Adrenal gland (tissue), 12 donors: ENCODE measurements around the gene IL1RAPL1. TPM values are rescaled to one million over a fixed set of nuclear protein-coding genes. Genes with fewer than 3 reads are reported as not detected.

Experiments
- DNase-seq, 7 donors: peaks; one replicate each; pipeline ENCODE4 v3.0.0-alpha.2; 2019 to 2020
- H3K27ac ChIP-seq, 5 donors: fragments of 200-600 bp; sonication (generic) in 4 of 5; 1 replicate in 3 of 5; 2 replicates in 2 of 5; pipeline versions ENCODE4 v1.5.1 to v1.8.0; 2016 to 2020; ENCODE audit warnings: mild to moderate bottlenecking in 1 of 5
- H3K27me3 ChIP-seq: fragments of 200-600 bp; 2 replicates; pipeline ENCODE4 v1.8.0; 2021
- H3K36me3 ChIP-seq, 2 donors: fragments of 200-600 bp; replicated peaks in 1 of 2; 1 replicate in 1 of 2; 2 replicates in 1 of 2; pipeline versions ENCODE4 v1.5.1 to v1.8.0; 2018 to 2022
- H3K4me1 ChIP-seq, 2 donors: fragments of 200-600 bp; replicated peaks in 1 of 2; 1 replicate in 1 of 2; 2 replicates in 1 of 2; pipeline versions ENCODE4 v1.5.1 to v1.8.0; 2018 to 2021
- H3K4me3 ChIP-seq, 4 donors: fragments of 200-600 bp; sonication (generic) in 3 of 4; one replicate each; pipeline ENCODE4 v1.5.1; 2016 to 2018
- H3K9me3 ChIP-seq, 3 donors: fragments of 200-600 bp; sonication (generic) in 1 of 3; replicated peaks in 1 of 3; 1 replicate in 2 of 3; 2 replicates in 1 of 3; pipeline versions ENCODE4 v1.5.1 to v1.8.0; 2016 to 2021
- POLR2A ChIP-seq, 2 donors: fragments of 450-650 bp; IDR thresholded peaks; one replicate each; pipeline ENCODE4 v1.6.1; 2017; ENCODE audit warnings: antibody characterized with exemption in 2 of 2, mild to moderate bottlenecking in 2 of 2, moderate library complexity in 1 of 2
- WGBS, 4 donors: extraction: QIAGEN DNeasy Blood & Tissue Kit in 2 of 4; methylation state at CpG; one replicate each; pipeline versions ENCODE4 v1.1.5 to v1.1.7; 2013 to 2017; 5-methylcytosine and 5-hydroxymethylcytosine counted together
- intact Hi-C, 2 donors: fragments of 100-400 bp; cut with DNase I; formaldehyde crosslinking; loops; one replicate each; pipeline versions ENCODE4 v1.14.1 to v1.15.0; 2022 to 2023
- polyA plus RNA-seq, 3 donors: library from polyadenylated mRNA; stranded (reverse); fragments of 200-250 nt in 2 of 3; fragments of 350-450 nt in 1 of 3; fragmentation: Illumina TruSeq in 1 of 3; extraction: RNeasy Lipid Tissue Mini Kit (QIAGEN cat#74804) in 1 of 3; gene quantifications; one replicate each; pipeline ENCODE4 v1.2.3, GENCODE V29; 2013 to 2014
- total RNA-seq, 9 donors: library from RNA; depleted of rRNA in 4 of 9; stranded (reverse); fragments of >200 nt in 4 of 9; fragments of 120-200 nt in 1 of 9; fragmentation: NEBNext Ultra II Directional in 1 of 9; extraction: Animal tissue kit (Norgen Biotek cat#: 25700) in 1 of 9; gene quantifications; one replicate each; pipeline versions ENCODE4 v1.1.0 to v1.2.4, GENCODE V29; 2013 to 2023
- TF ChIP-seq, protein P1 (sequence below), 6 experiments: fragments of 450-650 bp in 4 of 6; fragments of 200-600 bp in 2 of 6; sonication (generic) in 1 of 6; IDR thresholded peaks; 1 replicate in 5 of 6; 2 replicates in 1 of 6; pipeline versions ENCODE4 v1.5.1 to v1.8.0; 2016 to 2021; ENCODE audit warnings: antibody characterized with exemption in 6 of 6, mild to moderate bottlenecking in 2 of 6, moderate library complexity in 1 of 6
- donor health status: healthy with polysubstance abuse.
- donor health status: Bipolar disorder and iron deficiency.
- donor health status: DM: yes; HTN: yes; CAD: no.
- donor health status: DM: no; HTN: no; CAD: no.
- donor health status: DM: no; HTN: no; CAD: no.
- donor health status: DM: yes; HTN: yes; CAD: no.

IL1RAPL1 gene
- total and polyA plus RNA-seq, 12 donors = 1.1 TPM; not detected in 11

DNA sequence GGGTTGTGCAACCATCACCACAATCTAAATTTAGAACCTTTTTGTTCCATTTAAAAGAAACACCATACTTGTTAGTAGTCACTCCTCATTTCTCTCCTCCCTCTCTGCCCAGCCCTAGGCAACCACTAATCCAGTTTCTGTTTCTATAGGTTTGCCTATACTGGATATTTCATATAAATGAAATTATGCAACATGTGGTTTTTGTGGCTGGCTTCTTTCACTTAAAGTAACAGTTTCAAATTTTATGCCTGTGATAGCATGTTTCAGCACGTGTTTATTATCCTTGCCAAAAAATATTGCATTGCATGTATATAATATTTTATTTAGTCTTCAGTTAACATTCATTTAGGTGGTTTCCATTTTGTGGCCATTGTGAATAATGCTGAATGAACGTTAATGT, 437.6 kb downstream of the IL1RAPL1 start:
- WGBS, 4 donors = 36 to 57% (median 51%) methylated on average over 2 of the region's 2 CpGs
- H3K4me1 ChIP-seq = no peaks in the 10 kb centered on the region
- DNase-seq = no peak
- TF ChIP-seq, protein P1, sequence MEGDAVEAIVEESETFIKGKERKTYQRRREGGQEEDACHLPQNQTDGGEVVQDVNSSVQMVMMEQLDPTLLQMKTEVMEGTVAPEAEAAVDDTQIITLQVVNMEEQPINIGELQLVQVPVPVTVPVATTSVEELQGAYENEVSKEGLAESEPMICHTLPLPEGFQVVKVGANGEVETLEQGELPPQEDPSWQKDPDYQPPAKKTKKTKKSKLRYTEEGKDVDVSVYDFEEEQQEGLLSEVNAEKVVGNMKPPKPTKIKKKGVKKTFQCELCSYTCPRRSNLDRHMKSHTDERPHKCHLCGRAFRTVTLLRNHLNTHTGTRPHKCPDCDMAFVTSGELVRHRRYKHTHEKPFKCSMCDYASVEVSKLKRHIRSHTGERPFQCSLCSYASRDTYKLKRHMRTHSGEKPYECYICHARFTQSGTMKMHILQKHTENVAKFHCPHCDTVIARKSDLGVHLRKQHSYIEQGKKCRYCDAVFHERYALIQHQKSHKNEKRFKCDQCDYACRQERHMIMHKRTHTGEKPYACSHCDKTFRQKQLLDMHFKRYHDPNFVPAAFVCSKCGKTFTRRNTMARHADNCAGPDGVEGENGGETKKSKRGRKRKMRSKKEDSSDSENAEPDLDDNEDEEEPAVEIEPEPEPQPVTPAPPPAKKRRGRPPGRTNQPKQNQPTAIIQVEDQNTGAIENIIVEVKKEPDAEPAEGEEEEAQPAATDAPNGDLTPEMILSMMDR (IDR thresholded peaks at IDR 0.05) = no peak
- TF ChIP-seq POLR2A (IDR thresholded peaks at IDR 0.05) = no peak
- no peak overlapping the region for H3K4me3 ChIP-seq
- H3K36me3 ChIP-seq = no peaks in the 10 kb centered on the region
- no peaks in the 10 kb centered on the region for H3K27me3 ChIP-seq
- intact Hi-C loops = no loop called here
- H3K27ac ChIP-seq = no peak overlapping the region
- H3K9me3 ChIP-seq = no peaks in the 10 kb centered on the region

DNA sequence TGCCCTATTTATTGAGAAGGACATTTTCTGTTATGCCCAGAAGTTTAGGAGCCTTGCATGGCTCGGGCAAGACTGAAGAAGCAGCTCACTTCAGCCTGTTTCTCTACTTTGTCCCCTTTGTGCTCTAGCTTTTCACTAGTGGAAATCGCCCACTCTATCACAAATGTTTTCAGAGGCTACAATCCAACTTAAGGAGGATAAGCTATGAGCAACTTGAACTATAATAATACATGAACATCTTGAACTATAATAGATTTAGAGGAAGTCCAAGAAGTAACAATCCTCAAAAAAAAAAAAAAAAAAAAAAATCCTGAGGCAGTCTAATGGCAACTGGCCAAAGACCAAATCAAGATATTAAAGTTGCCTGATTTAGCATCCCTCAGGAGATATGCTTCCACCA, 452.3 kb downstream of the IL1RAPL1 start:
- no peak for DNase-seq
- Histone ChIP-seq H3K36me3 (no peaks in the 10 kb centered on the region), H3K4me1 (no peaks in the 10 kb centered on the region), H3K9me3 (no peaks in the 10 kb centered on the region), H3K4me3 (no peak overlapping the region), H3K27ac (no peak overlapping the region), H3K27me3 (no peaks in the 10 kb centered on the region)
- intact Hi-C loops = no loop called here
- TF ChIP-seq, protein P1 (IDR thresholded peaks at IDR 0.05) = no peak
- TF ChIP-seq POLR2A (IDR thresholded peaks at IDR 0.05) = no peak
- WGBS, 4 donors = 14 to 68% (median 57%) methylated on average over 1 to 2 of the region's 2 CpGs

DNA sequence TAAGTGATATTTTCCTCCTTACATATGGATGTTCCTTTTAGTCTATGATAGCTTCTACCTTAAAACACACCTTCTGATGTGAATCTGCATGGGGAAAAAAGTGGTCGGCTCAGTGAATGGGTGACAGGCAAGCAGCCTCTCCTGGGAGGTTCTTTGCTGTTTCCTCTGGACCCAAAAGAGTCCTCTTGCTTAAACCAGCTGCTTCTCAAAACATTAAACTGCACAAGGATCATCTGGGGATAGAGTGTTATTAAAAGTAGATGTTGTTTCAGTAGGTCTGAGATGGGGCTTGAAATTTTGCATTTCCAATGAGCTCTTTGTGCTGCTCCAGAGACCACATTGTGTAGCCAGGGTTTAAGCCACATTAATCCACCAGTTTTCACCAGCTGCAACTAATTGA, 452.9 kb downstream of the IL1RAPL1 start:
- DNase-seq = no peak
- Histone ChIP-seq H3K4me3 (no peak overlapping the region), H3K4me1 (no peaks in the 10 kb centered on the region), H3K36me3 (no peaks in the 10 kb centered on the region), H3K9me3 (no peaks in the 10 kb centered on the region), H3K27me3 (peaks cover 3% of the 10 kb centered on the region), H3K27ac (no peak overlapping the region)
- intact Hi-C loops = no loop called here
- no peak for TF ChIP-seq POLR2A (IDR thresholded peaks at IDR 0.05)
- TF ChIP-seq, protein P1 (IDR thresholded peaks at IDR 0.05) = no peak
- WGBS, 4 donors = 50 to 78% (median 69%) methylated on average over 1 of the region's 1 CpG

DNA sequence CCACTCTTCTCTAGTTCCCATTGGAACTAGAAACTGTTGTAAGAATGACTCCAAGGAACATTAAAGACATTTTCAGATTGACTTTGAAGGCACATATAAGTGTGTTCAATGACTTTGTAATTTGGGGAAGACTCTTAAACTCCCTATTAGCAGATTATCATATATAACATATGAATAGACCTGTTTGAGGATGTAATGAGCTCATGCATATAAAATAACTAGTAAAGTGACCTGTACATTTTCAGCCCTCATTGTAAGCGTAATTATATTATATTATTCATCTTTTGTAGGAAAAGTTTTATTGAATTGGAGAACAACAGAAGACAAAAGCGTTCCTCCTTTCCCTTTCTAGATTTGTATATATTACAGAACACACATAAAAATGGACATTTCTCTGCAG, 455.1 kb downstream of the IL1RAPL1 start:
- H3K27ac ChIP-seq = no peak overlapping the region
- no peak overlapping the region for H3K4me3 ChIP-seq
- intact Hi-C loops = no loop called here
- H3K9me3 ChIP-seq = no peaks in the 10 kb centered on the region
- H3K36me3 ChIP-seq = no peaks in the 10 kb centered on the region
- no peak for TF ChIP-seq POLR2A (IDR thresholded peaks at IDR 0.05)
- TF ChIP-seq, protein P1 (IDR thresholded peaks at IDR 0.05) = no peak
- H3K27me3 ChIP-seq = peaks cover 5% of the 10 kb centered on the region
- DNase-seq = no peak
- WGBS, 4 donors = 55 to 83% (median 71%) methylated on average over 2 of the region's 2 CpGs
- no peaks in the 10 kb centered on the region for H3K4me1 ChIP-seq
